GM12878 (cell line): ENCODE results near the gene SLC66A3.

Experiments used
- BCLAF1 ChIP-seq: fragments of 450-650 bp; IDR thresholded peaks from 2 replicates; pipeline ENCODE4 v1.6.1; 2017; ENCODE audit warnings: antibody characterized with exemption, mild to moderate bottlenecking, moderate library complexity
- CBX3 ChIP-seq: fragments of 200-600 bp; sonication (generic); IDR thresholded peaks from 2 replicates; pipeline ENCODE4 v1.6.1; 2016; ENCODE audit warnings: low read depth, borderline replicate concordance
- CBX5 ChIP-seq: sonication (generic); IDR thresholded peaks from 2 replicates; pipeline ENCODE4 v1.6.1; 2016; ENCODE audit warnings: low read depth, moderate library complexity, mild to moderate bottlenecking, inconsistent platforms
- EP300 ChIP-seq, 2 experiments: fragments of 150-350 bp in 1 of 2; IDR thresholded peaks; 2 replicates each; pipeline ENCODE4 v1.6.1; 2011 to 2012; ENCODE audit warnings: low read depth in 2 of 2, low read length in 2 of 2, borderline replicate concordance in 1 of 2, improper control_type of control experiment in 1 of 2, inconsistent platforms in 1 of 2; ENCODE audit not compliant: control insufficient read depth in 1 of 2
- FOXK2 ChIP-seq: fragments of 450-650 bp; IDR thresholded peaks from 2 replicates; pipeline ENCODE4 v1.6.1; 2017; ENCODE audit warnings: mild to moderate bottlenecking, moderate library complexity
- JUND ChIP-seq: IDR thresholded peaks from 2 replicates; pipeline ENCODE4 v1.6.1; 2012; ENCODE audit warnings: low read depth, mild to moderate bottlenecking, low read length, improper control_type of control experiment, moderate library complexity
- KDM1A ChIP-seq: fragments of 200-600 bp; sonication (generic); IDR thresholded peaks from 2 replicates; pipeline ENCODE4 v1.6.1; 2016; ENCODE audit warnings: borderline replicate concordance
- PML ChIP-seq: IDR thresholded peaks from 2 replicates; pipeline ENCODE4 v1.6.1; 2012; ENCODE audit warnings: low read length, inconsistent platforms
- POLR2A ChIP-seq: IDR thresholded peaks from 2 replicates; pipeline ENCODE4 v1.6.1; 2011; ENCODE audit warnings: low read depth, mild to moderate bottlenecking, low read length
- RAD21 ChIP-seq: IDR thresholded peaks from 2 replicates; pipeline ENCODE4 v1.6.1; 2011; ENCODE audit warnings: mild to moderate bottlenecking, low read depth, low read length, moderate library complexity; ENCODE audit not compliant: insufficient read depth
- ZZZ3 ChIP-seq: IDR thresholded peaks from 2 replicates; pipeline ENCODE4 v1.6.1; 2011; ENCODE audit warnings: low read depth; ENCODE audit not compliant: control insufficient read depth, insufficient read length

DNA sequence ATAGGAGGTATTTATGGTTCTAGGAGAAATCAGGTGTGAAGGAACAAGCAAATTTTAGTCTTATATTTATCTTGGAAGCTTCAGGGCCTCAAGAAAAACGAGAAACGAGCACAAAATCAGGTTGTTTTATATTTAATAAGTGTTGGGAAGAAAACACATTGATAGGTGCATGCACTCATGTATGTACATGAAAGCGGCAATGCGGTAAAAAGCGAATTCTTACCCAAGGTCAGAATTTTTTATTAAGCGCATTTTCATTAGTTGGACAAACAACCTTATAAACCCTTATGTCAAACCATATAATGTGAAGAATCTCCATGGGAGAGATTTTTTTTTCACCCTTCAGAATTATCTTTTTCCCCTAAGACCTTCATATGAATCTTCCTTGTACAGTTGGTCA, 25.4 kb downstream of the SLC66A3 start:
- TF ChIP-seq ZZZ3 (no peak), PML (no peak), CBX5 (no peak), CBX3 (no peak), JUND (no peak), RAD21 (no peak), POLR2A (no peak), EP300 (IDR thresholded peaks at IDR 0.05; ENCODE audit: borderline replicate concordance in 1 of 2, control insufficient read depth in 1 of 2, low read depth in 2 of 2, low read length in 2 of 2) (no peak), FOXK2 (no peak), BCLAF1 (no peak), KDM1A (no peak)
